Thyroid gland (tissue), 4 donors: ENCODE measurements around the gene PGBD5.

Experiments used
- CTCF ChIP-seq, 6 experiments: fragments of 200-600 bp in 3 of 6; fragments of 450-650 bp in 3 of 6; sonication (generic) in 3 of 6; IDR thresholded peaks; one replicate each; pipeline ENCODE4 v1.5.1; 2016 to 2019; ENCODE audit warnings: antibody characterized with exemption in 6 of 6, mild to moderate bottlenecking in 2 of 6, inconsistent platforms in 1 of 6, moderate library complexity in 1 of 6
- POLR2A ChIP-seq, 2 donors: fragments of 450-650 bp; IDR thresholded peaks; one replicate each; pipeline ENCODE4 v1.6.1; 2017; ENCODE audit warnings: antibody characterized with exemption in 2 of 2, mild to moderate bottlenecking in 2 of 2, moderate library complexity in 1 of 2

DNA sequence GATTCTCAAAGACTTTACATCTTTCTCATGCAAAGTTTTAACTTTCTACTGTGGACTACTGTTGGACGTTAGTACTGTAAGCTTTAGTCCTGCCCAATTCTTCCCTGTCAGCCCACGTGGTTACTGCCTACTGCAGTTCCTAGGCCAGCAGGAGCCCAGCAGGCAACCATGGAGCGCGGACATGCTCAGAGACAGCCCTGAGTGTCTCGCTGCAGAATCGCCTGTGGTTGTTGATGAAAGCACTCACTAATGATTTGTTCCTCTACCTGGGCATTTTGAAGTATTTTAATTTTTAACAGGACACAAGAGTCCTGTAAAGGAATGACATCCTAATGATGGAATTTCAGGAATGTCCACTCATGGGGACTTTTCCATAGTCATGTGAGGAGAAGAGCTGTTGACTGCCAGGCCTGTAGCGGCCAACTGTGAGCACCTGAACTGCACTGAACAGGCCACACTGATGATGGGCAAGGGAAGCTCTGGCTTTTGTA is 44.1 kb downstream of the PGBD5 start:
- TF ChIP-seq CTCF (IDR thresholded peaks at IDR 0.05) = peak in 1 of 6 experiments; percentile 11
- TF ChIP-seq POLR2A (IDR thresholded peaks at IDR 0.05) = peak in 1 of 2 donors; percentile 16
